Epithelial cell of proximal tubule (primary cell): ENCODE data around the gene MMP24. TPM values are rescaled to one million over a fixed set of nuclear protein-coding genes. Genes with fewer than 3 reads are reported as not detected.

Experiments
- DNase-seq: peaks from one replicate; pipeline ENCODE4 v3.0.0-alpha.2; 2011; ENCODE audit warnings: low read depth
- H3K4me3 ChIP-seq: 2 replicates; pipeline ENCODE4 v1.5.1; 2011; ENCODE audit warnings: low read depth, mild to moderate bottlenecking, low read length
- CTCF ChIP-seq: conservative IDR thresholded peaks from 2 replicates; pipeline ENCODE4 v1.5.1; 2012; ENCODE audit warnings: low read depth, mild to moderate bottlenecking, low read length
- total RNA-seq: library from RNA; depleted of rRNA; stranded (reverse); fragments of >200 nt; gene quantifications from 2 replicates; pipeline ENCODE4 v1.2.3, GENCODE V29; 2015

Gene MMP24
- total RNA-seq, 1 donor from 2014 or later: 12.2 TPM

GRCh38 chr20:35276408-35276807 is 49.9 kb downstream of the MMP24 start:
- no peak for TF ChIP-seq CTCF
- no peak for DNase-seq
- peak overlapping the region; percentile 71 for H3K4me3 ChIP-seq

GRCh38 chr20:35277127-35277526 is 50.6 kb downstream of the MMP24 start:
- H3K4me3 ChIP-seq: peak overlapping the region; percentile 71
- TF ChIP-seq CTCF: no peak
- DNase-seq: no peak

- no peak for DNase-seq
- H3K4me3 ChIP-seq: peak within 1 kb of the TSS; percentile 71
- TF ChIP-seq CTCF: peak; percentile 2
Observed at GRCh38 chr20:35277531-35278395, 51.3 kb downstream of the MMP24 start, which contains the start of gene MMP24OS. Gene MMP24OS, minus strand, starts transcription at chr20:35278122. Its CDS starts 193 bp downstream, at chr20:35277929.

GRCh38 chr20:35279040-35279439 is 52.5 kb downstream of the MMP24 start:
- no peak for TF ChIP-seq CTCF
- DNase-seq: no peak
- no peak overlapping the region for H3K4me3 ChIP-seq

- TF ChIP-seq CTCF: no peak
- H3K4me3 ChIP-seq: no peak overlapping the region
- DNase-seq: no peak
Observed at GRCh38 chr20:35279533-35280174, 53.2 kb downstream of the MMP24 start.

GRCh38 chr20:35280523-35280922 is 54.0 kb downstream of the MMP24 start:
- TF ChIP-seq CTCF: no peak
- no peak for DNase-seq
- H3K4me3 ChIP-seq: no peak overlapping the region
